H1 (cell line): ENCODE measurements around the gene SNX30.

Experiments
- BCL11A ChIP-seq, 2 experiments: IDR thresholded peaks; one replicate each; pipeline ENCODE4 v1.6.1; 2011; ENCODE audit warnings: low read depth in 2 of 2, low read length in 2 of 2, mild to moderate bottlenecking in 2 of 2
- CREB1 ChIP-seq: IDR thresholded peaks from 2 replicates; pipeline ENCODE4 v1.6.1; 2012; ENCODE audit warnings: inconsistent platforms
- CTCF ChIP-seq, 3 experiments: IDR thresholded peaks; 1 replicate in 2 of 3; 2 replicates in 1 of 3; pipeline versions ENCODE4 v1.5.1 to v1.6.1; 2011; ENCODE audit warnings: low read length in 3 of 3, mild to moderate bottlenecking in 3 of 3, inconsistent platforms in 2 of 3, low read depth in 1 of 3, moderate library complexity in 1 of 3; ENCODE audit not compliant: insufficient read depth in 1 of 3; ENCODE audit errors: control extremely low read depth in 1 of 3
- EZH2 ChIP-seq: fragments of 200-600 bp; sonication (generic); IDR thresholded peaks from 2 replicates; pipeline ENCODE4 v1.7.1; 2012; ENCODE audit warnings: low read depth, mild to moderate bottlenecking, moderate library complexity, low read length, inconsistent platforms; ENCODE audit not compliant: severe bottlenecking
- FOSL1 ChIP-seq: IDR thresholded peaks from 2 replicates; pipeline ENCODE4 v1.6.1; 2011; ENCODE audit warnings: mild to moderate bottlenecking, low read depth, low read length, moderate library complexity; ENCODE audit not compliant: insufficient read depth
- JUN ChIP-seq: IDR thresholded peaks from 2 replicates; pipeline ENCODE4 v1.6.1; 2011; ENCODE audit warnings: low read depth, mild to moderate bottlenecking, improper control_type of control experiment, low read length
- NRF1 ChIP-seq: IDR thresholded peaks from 2 replicates; pipeline ENCODE4 v1.6.1; 2011; ENCODE audit warnings: mild to moderate bottlenecking, low read depth, low read length, improper control_type of control experiment
- POLR2AphosphoS5 ChIP-seq: IDR thresholded peaks from 2 replicates; pipeline ENCODE4 v1.6.1; 2011; ENCODE audit warnings: low read depth, low read length
- RAD21 ChIP-seq, 2 experiments: IDR thresholded peaks in 1 of 2; conservative IDR thresholded peaks in 1 of 2; 2 replicates each; pipeline ENCODE4 v1.6.1; 2011; ENCODE audit warnings: low read depth in 2 of 2, low read length in 2 of 2, improper control_type of control experiment in 1 of 2, inconsistent platforms in 1 of 2, mild to moderate bottlenecking in 1 of 2, moderate library complexity in 1 of 2
- RFX5 ChIP-seq: IDR thresholded peaks from 2 replicates; pipeline ENCODE4 v1.6.1; 2011; ENCODE audit warnings: low read depth, low read length, improper control_type of control experiment, borderline replicate concordance
- SIN3A ChIP-seq, 2 experiments: IDR thresholded peaks in 1 of 2; conservative IDR thresholded peaks in 1 of 2; 2 replicates each; pipeline ENCODE4 v1.6.1; 2011 to 2012; ENCODE audit warnings: low read length in 2 of 2, improper control_type of control experiment in 1 of 2, low read depth in 1 of 2, mild to moderate bottlenecking in 1 of 2
- TAF1 ChIP-seq: IDR thresholded peaks from 2 replicates; pipeline ENCODE4 v1.6.1; 2011; ENCODE audit warnings: mild to moderate bottlenecking, low read depth, low read length
- TAF7 ChIP-seq: optimal IDR thresholded peaks from 2 replicates; pipeline ENCODE3; 2011; ENCODE audit warnings: low read depth, mild to moderate bottlenecking, inconsistent platforms, low read length, moderate library complexity, borderline replicate concordance

- TF ChIP-seq SIN3A (conservative IDR thresholded peaks at IDR 0.05 in 1 of 2, IDR thresholded peaks at IDR 0.05 in 1 of 2; ENCODE audit: low read depth in 1 of 2, low read length in 2 of 2) = no peak
- no peak for TF ChIP-seq BCL11A (IDR thresholded peaks at IDR 0.05; ENCODE audit: low read depth in 2 of 2, low read length in 2 of 2)
- TF ChIP-seq CTCF (IDR thresholded peaks at IDR 0.05; ENCODE audit: control extremely low read depth in 1 of 3, insufficient read depth in 1 of 3, low read depth in 1 of 3, low read length in 3 of 3) = no peak
- no peak for TF ChIP-seq TAF1
- TF ChIP-seq POLR2AphosphoS5 = no peak
- no peak for TF ChIP-seq EZH2
- no peak for TF ChIP-seq FOSL1
- TF ChIP-seq NRF1 = no peak
- no peak for TF ChIP-seq RFX5
- TF ChIP-seq CREB1 = no peak
- TF ChIP-seq JUN = no peak
- no peak for TF ChIP-seq TAF7
- TF ChIP-seq RAD21 (IDR thresholded peaks at IDR 0.05 in 1 of 2, conservative IDR thresholded peaks at IDR 0.05 in 1 of 2; ENCODE audit: low read depth in 2 of 2, low read length in 2 of 2) = no peak
These were observed 144.1 kb downstream of the SNX30 start for GRCh38 chr9:112894699-112895098.
